22Rv1 (cell line): ENCODE results near the gene APBB2.

Experiments used
- CTCF ChIP-seq: fragments of 450-650 bp; IDR thresholded peaks from 2 replicates; pipeline ENCODE4 v1.5.1; 2017; ENCODE audit warnings: mild to moderate bottlenecking
- ZFX ChIP-seq: fragments of 450-650 bp; IDR thresholded peaks from 2 replicates; pipeline ENCODE4 v1.6.1; 2017; ENCODE audit warnings: antibody characterized with exemption, borderline replicate concordance

GRCh38 chr4:41257257-41257901 lies 43.0 kb upstream of the APBB2 start:
- 0 out of 2 replicates have a peak, but pooled peaks have one; percentile 6 for TF ChIP-seq CTCF
- TF ChIP-seq ZFX = no peak
